GM12878 (cell line): ENCODE measurements around the gene GSE1. TPM values are rescaled to one million over a fixed set of nuclear protein-coding genes. Genes with fewer than 3 reads are reported as not detected.

Experiments used
- ATAC-seq: fragments of 200-7000 bp; cut with Tn5 transposase; 3 replicates; pipeline ENCODE4 v1.9.1; 2020; ENCODE audit warnings: mild to moderate bottlenecking, moderate library complexity
- BruUV-seq: library from RNA; stranded (reverse); fragments of 400-500 nt; replicated peaks from 2 replicates; lab custom pipeline; 2021; lab: Mats Ljungman, UMichigan
- CTCF ChIA-PET: fragments of 300-600 bp; sonication (Branson Sonifier 250); formaldehyde crosslinking; extraction: SDS; loops from one replicate; lab custom pipeline; 2021; ENCODE audit warnings: inconsistent platforms; lab: Yijun Ruan, JAX
- POLR2A ChIA-PET: fragments of 350-600 bp; formaldehyde crosslinking; extraction: SDS; loops from one replicate; lab custom pipeline; 2021; ENCODE audit warnings: inconsistent platforms; lab: Charles Lee
- RAD21 ChIA-PET: fragments of 300-600 bp; sonication (Branson Sonifier 250); formaldehyde crosslinking; loops from one replicate; lab custom pipeline; 2023; ENCODE audit warnings: antibody characterized with exemption; ENCODE audit not compliant: unreplicated experiment; lab: Charles Lee
- SMC1A ChIA-PET: fragments of 300-600 bp; sonication (Branson Sonifier 250); formaldehyde crosslinking; loops from one replicate; lab custom pipeline; 2023; ENCODE audit not compliant: unreplicated experiment, uncharacterized antibody; lab: Charles Lee
- DNase-seq: peaks from one replicate; pipeline ENCODE4 v3.0.0-alpha.2; 2011; ENCODE audit warnings: low read depth, low spot score
- FAIRE-seq: peaks from 3 replicates; lab custom pipeline; 2011; peaks lifted over from hg19 to GRCh38; lab: Jason Lieb, UNC
- H2AFZ ChIP-seq: 2 replicates; pipeline ENCODE4 v1.6.0; 2011; ENCODE audit warnings: low read depth, low read length, control low read depth; ENCODE audit not compliant: control insufficient read depth
- H3K27ac ChIP-seq: 2 replicates; pipeline ENCODE4 v1.5.1; 2011; ENCODE audit warnings: control low read depth; ENCODE audit not compliant: control insufficient read depth, insufficient read depth
- H3K27me3 ChIP-seq, 2 experiments: replicated peaks in 1 of 2; 2 replicates each; pipeline versions ENCODE4 v1.6.0 to v1.6.1; 2011; ENCODE audit warnings: low read length in 1 of 2; ENCODE audit not compliant: control insufficient read depth in 2 of 2, insufficient read depth in 2 of 2
- H3K36me3 ChIP-seq, 2 experiments: 2 replicates each; pipeline ENCODE4 v1.5.1; 2011; ENCODE audit warnings: low read length in 1 of 2; ENCODE audit not compliant: control insufficient read depth in 2 of 2, insufficient read depth in 2 of 2
- H3K4me1 ChIP-seq: 2 replicates; pipeline ENCODE4 v1.6.1; 2011; ENCODE audit warnings: mild to moderate bottlenecking, low read length, moderate library complexity, mixed read lengths; ENCODE audit not compliant: control insufficient read depth, insufficient read depth
- H3K4me2 ChIP-seq: 2 replicates; pipeline ENCODE4 v1.6.0; 2011; ENCODE audit warnings: control low read depth; ENCODE audit not compliant: control insufficient read depth, insufficient read depth
- H3K4me3 ChIP-seq: fragments of 200-600 bp; sonication (generic); 2 replicates; pipeline ENCODE4 v1.5.1; 2016
- H3K79me2 ChIP-seq: 2 replicates; pipeline ENCODE4 v1.6.0; 2011; ENCODE audit warnings: low read length; ENCODE audit not compliant: control insufficient read depth, insufficient read depth
- H3K9ac ChIP-seq: 2 replicates; pipeline ENCODE4 v1.8.0; 2011; ENCODE audit warnings: low read length, control low read depth, mixed read lengths; ENCODE audit not compliant: control insufficient read depth, insufficient read depth
- H3K9me3 ChIP-seq: replicated peaks from 3 replicates; pipeline ENCODE4 v1.5.1; 2011; ENCODE audit warnings: mild to moderate bottlenecking, low read length; ENCODE audit not compliant: control insufficient read depth, insufficient read depth
- H4K20me1 ChIP-seq: 2 replicates; pipeline ENCODE4 v1.6.0; 2011; ENCODE audit not compliant: control insufficient read depth, insufficient read depth
- CHD2 ChIP-seq: IDR thresholded peaks from 2 replicates; pipeline ENCODE4 v1.6.1; 2011; ENCODE audit warnings: low read depth, low read length, improper control_type of control experiment, borderline replicate concordance
- CREM ChIP-seq: IDR thresholded peaks from 2 replicates; pipeline ENCODE4 v1.6.1; 2014; ENCODE audit warnings: antibody characterized with exemption, low read depth
- DPF2 ChIP-seq: fragments of 450-650 bp; IDR thresholded peaks from 2 replicates; pipeline ENCODE4 v1.6.1; 2017; ENCODE audit warnings: mild to moderate bottlenecking
- E4F1 ChIP-seq: fragments of 450-650 bp; IDR thresholded peaks from 2 replicates; pipeline ENCODE4 v1.6.1; 2018; ENCODE audit warnings: borderline replicate concordance, mild to moderate bottlenecking; ENCODE audit not compliant: partially characterized antibody
- EGR1 ChIP-seq, 2 experiments: IDR thresholded peaks; 1 replicate in 1 of 2; 2 replicates in 1 of 2; pipeline ENCODE4 v1.6.1; 2011 to 2012; ENCODE audit warnings: low read depth in 2 of 2, low read length in 2 of 2, borderline replicate concordance in 1 of 2, mild to moderate bottlenecking in 1 of 2, moderate library complexity in 1 of 2
- IKZF2 ChIP-seq, 2 experiments: fragments of 450-650 bp; IDR thresholded peaks; 2 replicates each; pipeline ENCODE4 v1.6.1; 2017; ENCODE audit warnings: mild to moderate bottlenecking in 2 of 2, moderate library complexity in 2 of 2
- IRF4 ChIP-seq: IDR thresholded peaks from 2 replicates; pipeline ENCODE4 v1.6.1; 2011; ENCODE audit warnings: low read depth, low read length
- MXI1 ChIP-seq: fragments of 150-350 bp; IDR thresholded peaks from 2 replicates; pipeline ENCODE4 v1.6.1; 2011; ENCODE audit warnings: low read depth, mild to moderate bottlenecking, inconsistent platforms, low read length, improper control_type of control experiment
- NR2F1 ChIP-seq: fragments of 450-650 bp; conservative IDR thresholded peaks from 2 replicates; pipeline ENCODE4 v1.6.1; 2017; ENCODE audit warnings: mild to moderate bottlenecking
- PML ChIP-seq: IDR thresholded peaks from 2 replicates; pipeline ENCODE4 v1.6.1; 2012; ENCODE audit warnings: low read length, inconsistent platforms
- RAD51 ChIP-seq: fragments of 450-650 bp; IDR thresholded peaks from 2 replicates; pipeline ENCODE4 v1.6.1; 2016; ENCODE audit warnings: moderate library complexity, mild to moderate bottlenecking, inconsistent platforms
- USF2 ChIP-seq: IDR thresholded peaks from 2 replicates; pipeline ENCODE4 v1.6.1; 2011; ENCODE audit warnings: low read depth, low read length, improper control_type of control experiment, borderline replicate concordance
- YY1 ChIP-seq: IDR thresholded peaks from 2 replicates; pipeline ENCODE4 v1.6.1; 2011; ENCODE audit warnings: low read depth, mild to moderate bottlenecking, low read length
- WGBS: methylation state at CpG from one replicate; pipeline ENCODE4 v1.1.6; 2016; ENCODE audit warnings: low lambda C conversion rate; ENCODE audit not compliant: insufficient replicate concordance, insufficient coverage; ENCODE audit errors: missing lambda C conversion rate; 5-methylcytosine and 5-hydroxymethylcytosine counted together
- in situ Hi-C: fragments of 300-500 bp; cut with MboI; formaldehyde crosslinking; loops from 9 replicates; pipeline ENCODE4 v1.14.3; 2018; ENCODE audit warnings: mixed read lengths
- intact Hi-C: fragments of 100-400 bp; cut with micrococcal nuclease; formaldehyde crosslinking; loops from one replicate; pipeline ENCODE4 v1.14.2; 2022; ENCODE audit not compliant: unreplicated experiment
- polyA plus RNA-seq, 11 experiments: library from polyadenylated mRNA; depleted of rRNA in 4 of 11; unstranded in 6 of 11; stranded (reverse) in 5 of 11; fragments of >200 nt; fragmentation: Nextera tagmentation in 4 of 11; fragmentation: Illumina TruSeq in 1 of 11; extraction: Ambion mirVana in 4 of 11; extraction: Trizol in 1 of 11; gene quantifications; 1 replicate in 1 of 11; 2 replicates in 10 of 11; pipeline versions ENCODE4 v1.2.1 to v1.2.3, GENCODE V29; 2011 to 2016; ENCODE audit warnings: inconsistent platforms in 2 of 11, missing spikeins in 2 of 11, low read depth in 1 of 11
- total RNA-seq, 4 experiments: library from RNA; depleted of rRNA in 3 of 4; stranded (reverse); fragments of >200 nt in 3 of 4; fragmentation: Illumina TruSeq in 1 of 4; extraction: Trizol in 1 of 4; gene quantifications; 2 replicates each; pipeline versions ENCODE4 v1.2.1 to v1.2.3, GENCODE V29; 2013 to 2021

The GSE1 gene
- total and polyA plus RNA-seq, 10 of the 15 experiments (the other 5 are each of a cell fraction or from before 2014, with no cell fraction given), result 4.6 to 58.7 (median 18.2) TPM

GRCh38 chr16:85570735-85571562 is 42.2 kb upstream of the GSE1 start (continued):
- TF ChIP-seq E4F1, result no peak
- no peak for TF ChIP-seq CHD2
- 0 out of 2 replicates have a peak, but pooled peaks have one; percentile 19 for TF ChIP-seq MXI1

- Histone ChIP-seq H3K27ac (peak overlapping the region; percentile 99), H2AFZ (no peak overlapping the region), H3K9me3 (no peaks in the 10 kb centered on the region), H3K4me1 (peaks cover 44% of the 10 kb centered on the region), H3K36me3 (peaks cover 0 to 8% of the 10 kb centered on the region in 2 experiments; a peak in 3 of 4 replicates), H3K79me2 (peaks cover 66% of the 10 kb centered on the region), H3K9ac (peak overlapping the region; percentile 78), H3K4me3 (peak overlapping the region; percentile 58), H3K4me2 (peak overlapping the region; percentile 99), H3K27me3 (no peaks in the 10 kb centered on the region), H4K20me1 (peaks cover 3% of the 10 kb centered on the region)
- SMC1A ChIA-PET, result interaction anchor here (1.3 to 6.1 kb wide), 3 partner anchors 13 to 39 kb away, joined by 4 to 73 read pairs (median 39); no protein-coding TSS in a partner anchor
- POLR2A ChIA-PET, result interaction anchor here (1.5 to 4.5 kb wide), 4 partner anchors 10 to 41 kb away, joined by 3 to 53 read pairs (median 26); partner anchors contain the start of gene GSE1
- CTCF ChIA-PET, result interaction anchor here (0.8 to 1.5 kb wide), 2 partner anchors 12 to 81 kb away, joined by 3 to 6 read pairs; no protein-coding TSS in a partner anchor
- no TSS peak for BruUV-seq
- no peak for DNase-seq
- intact Hi-C loops (loop anchor here (1.0 kb wide), 1 partner anchor 16 kb away; no protein-coding TSS in a partner anchor), in situ Hi-C loops (loop anchor here (25.0 kb wide), 1 partner anchor 959 kb away; the partner anchor contains the start of gene COTL1)
- TF ChIP-seq YY1, result peak; percentile 58; the same call in 1 of the 2 replicates
- no peak for TF ChIP-seq RAD51
- TF ChIP-seq NR2F1, result peak; percentile 80
- TF ChIP-seq IRF4, result no peak
- TF ChIP-seq USF2, result no peak
- no peak for TF ChIP-seq CREM
- TF ChIP-seq IKZF2 (IDR thresholded peaks at IDR 0.05), result no peak
- TF ChIP-seq PML, result 0 out of 2 replicates have a peak, but pooled peaks have one; percentile 6
- 0 out of 3 replicates have a peak, but pooled peaks of 1 of the 2 experiments have one; percentile 37 for TF ChIP-seq EGR1 (IDR thresholded peaks at IDR 0.05; ENCODE audit: borderline replicate concordance in 1 of 2, low read depth in 2 of 2, low read length in 2 of 2)
- TF ChIP-seq DPF2, result no peak
- FAIRE-seq, result no peak
- 58% methylated on average over 7 of the region's 7 CpGs for WGBS
- no peak for ATAC-seq
- RAD21 ChIA-PET, result interaction anchor here (0.7 to 1.5 kb wide), 3 partner anchors 11 to 18 kb away, joined by 3 to 10 read pairs (median 7); no protein-coding TSS in a partner anchor
Observed at GRCh38 chr16:85571563-85571812, 41.6 kb upstream of the GSE1 start.
